ENCODE measurements around the gene CERS4.
"Not testable (repeated sequence)": the region's sequence is repeated elsewhere in the genome, so short reads cannot be mapped to it uniquely, and the experiment has no call there.

Gene CERS4

DNA sequence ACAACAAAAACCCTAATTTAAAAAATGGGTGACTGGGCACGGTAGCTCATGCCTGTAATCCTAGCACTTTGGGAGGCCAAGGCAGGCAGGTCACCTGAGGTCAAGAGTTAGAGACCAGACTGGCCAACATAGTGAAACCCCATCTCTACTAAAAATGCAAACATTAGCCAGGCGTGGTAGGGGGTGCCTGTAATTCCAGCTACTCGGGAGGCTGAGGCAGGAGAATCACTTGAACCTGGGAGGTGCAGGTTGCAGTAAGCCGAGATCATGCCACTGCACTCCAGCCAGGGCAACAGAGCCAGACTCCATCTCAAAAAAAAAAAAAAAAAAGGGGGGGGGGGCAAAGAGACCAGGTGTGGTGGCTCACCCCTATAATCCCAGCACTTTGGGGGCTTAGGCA is 55.1 kb downstream of the CERS4 start:
- DNase-seq (ENCODE audit: low read depth) = not testable (repeated sequence)

DNA sequence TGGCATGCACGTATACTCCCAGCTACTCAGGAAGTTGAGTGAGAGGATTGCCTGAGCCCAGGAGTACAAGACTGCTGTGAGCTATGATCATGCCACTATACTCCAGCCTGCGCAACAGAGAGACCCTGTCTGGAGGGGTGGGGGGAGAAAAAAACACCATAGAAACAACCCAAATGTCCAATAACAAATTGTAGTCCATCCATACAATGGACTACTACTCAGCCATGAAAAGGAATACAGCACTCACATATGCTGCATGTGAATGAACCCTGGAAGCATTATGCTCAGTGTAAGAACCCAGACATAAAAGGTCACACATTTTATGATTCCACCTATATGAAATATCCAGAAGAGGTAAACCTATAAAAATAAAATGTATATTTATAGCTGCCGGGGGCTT is 56.7 kb downstream of the CERS4 start:
- DNase-seq (ENCODE audit: low read depth) = no peak

DNA sequence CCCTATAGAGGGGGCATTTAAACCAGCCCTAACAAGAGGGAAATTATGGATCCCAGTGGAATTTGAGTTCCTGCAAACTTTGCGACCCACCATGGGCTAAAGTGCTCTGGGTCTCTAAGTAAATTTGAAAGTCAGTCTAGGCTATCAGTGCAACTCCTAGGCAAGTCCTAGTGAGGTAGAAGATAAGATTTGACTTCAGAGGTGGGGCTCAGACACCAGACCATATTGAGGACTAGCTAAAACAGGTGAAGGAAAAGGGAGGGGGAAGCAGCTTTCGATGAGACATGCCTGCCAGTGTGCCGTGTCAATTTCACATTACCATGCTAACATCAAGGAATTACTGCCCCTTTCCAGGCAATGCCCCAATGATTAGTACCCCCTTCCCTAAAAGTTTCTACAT is 60.6 kb downstream of the CERS4 start:
- no peak for DNase-seq (ENCODE audit: low read depth)

DNA sequence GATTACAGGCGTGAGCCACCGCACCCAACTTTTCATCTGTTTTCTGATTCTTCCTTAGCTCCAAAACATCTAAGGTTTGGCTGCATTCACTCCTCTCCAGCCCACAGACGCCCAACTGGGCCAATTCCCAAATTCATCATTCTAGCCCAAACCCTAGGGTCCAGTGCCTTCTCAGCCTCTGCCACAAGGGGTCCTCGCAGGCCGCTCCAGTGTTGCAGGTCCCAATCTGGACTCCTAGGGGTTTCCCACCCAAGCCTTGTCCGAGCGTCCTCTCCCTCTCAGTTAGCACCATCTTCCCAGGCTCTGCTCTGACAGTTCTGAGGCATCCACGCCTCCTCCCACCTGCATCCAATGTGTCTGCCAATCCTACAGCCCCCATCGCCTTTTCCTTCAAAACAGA is 67.3 kb downstream of the CERS4 start:
- not testable (repeated sequence) for DNase-seq (ENCODE audit: low read depth)

DNA sequence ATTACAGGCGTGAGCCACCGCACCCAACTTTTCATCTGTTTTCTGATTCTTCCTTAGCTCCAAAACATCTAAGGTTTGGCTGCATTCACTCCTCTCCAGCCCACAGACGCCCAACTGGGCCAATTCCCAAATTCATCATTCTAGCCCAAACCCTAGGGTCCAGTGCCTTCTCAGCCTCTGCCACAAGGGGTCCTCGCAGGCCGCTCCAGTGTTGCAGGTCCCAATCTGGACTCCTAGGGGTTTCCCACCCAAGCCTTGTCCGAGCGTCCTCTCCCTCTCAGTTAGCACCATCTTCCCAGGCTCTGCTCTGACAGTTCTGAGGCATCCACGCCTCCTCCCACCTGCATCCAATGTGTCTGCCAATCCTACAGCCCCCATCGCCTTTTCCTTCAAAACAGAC is 82.2 kb downstream of the CERS4 start:
- DNase-seq (ENCODE audit: low read depth) = not testable (repeated sequence)

DNA sequence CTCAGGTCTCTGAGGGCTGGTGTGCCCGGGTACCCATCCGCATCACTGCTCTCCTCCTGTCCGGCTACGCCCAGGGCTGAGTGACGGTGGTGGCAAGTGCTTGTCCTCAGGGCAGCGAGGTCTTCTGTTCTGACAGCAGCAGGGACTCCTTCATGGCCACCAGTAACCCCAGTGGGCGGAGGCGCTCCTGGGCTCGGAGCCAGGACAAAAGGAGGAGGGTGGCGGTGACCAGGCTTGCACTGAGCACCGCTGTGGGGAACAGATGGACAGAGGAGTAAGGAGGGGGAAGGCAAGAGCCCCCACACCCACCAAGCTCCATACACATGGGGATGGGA is 93.2 kb downstream of the CERS4 start:
- no peak for DNase-seq (ENCODE audit: low read depth)

DNA sequence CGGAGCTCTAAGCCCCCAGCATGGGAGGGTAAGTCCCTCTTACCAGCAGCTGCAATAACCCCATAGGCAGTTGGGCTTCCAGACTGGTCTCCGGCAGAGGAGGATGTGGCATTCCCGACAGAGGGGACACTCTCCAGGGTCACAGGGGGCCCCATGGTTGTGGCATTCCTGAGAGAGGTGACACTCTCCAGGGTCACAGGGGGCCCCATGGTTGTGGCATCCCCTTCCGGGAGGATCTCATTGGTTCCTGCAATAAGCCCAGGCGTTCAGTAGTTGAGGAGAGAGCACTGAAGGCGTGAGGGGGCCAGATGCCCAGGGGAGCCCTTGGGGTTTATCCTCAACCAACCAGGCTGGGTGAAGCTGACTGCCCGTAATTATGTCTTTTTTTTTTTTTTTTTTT is 93.6 kb downstream of the CERS4 start:
- no peak for DNase-seq (ENCODE audit: low read depth)

DNA sequence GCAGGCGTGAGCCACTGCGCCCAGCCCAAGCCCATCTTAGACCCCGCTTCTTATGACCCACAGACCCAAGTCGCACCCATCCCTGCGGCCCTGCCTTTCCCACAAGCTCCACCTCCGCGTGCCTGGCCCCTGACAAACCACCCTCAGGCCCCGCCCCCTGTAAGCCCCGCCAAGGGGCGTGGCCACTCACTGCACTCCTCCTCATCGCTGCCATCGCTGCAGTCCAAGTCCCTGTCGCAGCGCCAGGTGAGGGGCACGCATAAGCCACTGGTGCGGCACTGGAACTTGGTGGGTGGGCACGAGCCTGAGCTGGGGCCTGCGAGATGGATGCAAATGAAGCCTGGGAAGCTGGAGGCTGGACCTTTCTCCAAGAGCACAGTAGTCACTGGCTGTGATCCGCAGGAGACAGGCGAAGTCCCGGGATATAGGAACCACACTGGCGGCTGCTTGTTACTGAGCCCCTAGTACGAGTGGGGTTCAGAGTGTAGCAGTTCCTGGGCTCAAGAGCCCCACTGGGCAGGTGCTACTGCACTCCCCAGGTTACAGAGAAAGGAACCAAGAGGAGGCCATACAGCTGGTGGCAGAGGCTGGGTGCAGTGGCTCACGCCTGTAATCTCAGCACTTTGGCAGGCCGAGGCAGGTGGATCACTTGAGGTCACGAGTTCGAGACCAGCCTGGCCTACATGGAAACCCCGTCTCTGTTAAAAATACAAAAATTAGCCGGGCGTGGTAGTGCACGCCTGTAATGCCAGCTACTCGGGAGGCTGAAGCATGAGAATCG is 95.9 kb downstream of the CERS4 start:
- DNase-seq (ENCODE audit: low read depth) = no peak

DNA sequence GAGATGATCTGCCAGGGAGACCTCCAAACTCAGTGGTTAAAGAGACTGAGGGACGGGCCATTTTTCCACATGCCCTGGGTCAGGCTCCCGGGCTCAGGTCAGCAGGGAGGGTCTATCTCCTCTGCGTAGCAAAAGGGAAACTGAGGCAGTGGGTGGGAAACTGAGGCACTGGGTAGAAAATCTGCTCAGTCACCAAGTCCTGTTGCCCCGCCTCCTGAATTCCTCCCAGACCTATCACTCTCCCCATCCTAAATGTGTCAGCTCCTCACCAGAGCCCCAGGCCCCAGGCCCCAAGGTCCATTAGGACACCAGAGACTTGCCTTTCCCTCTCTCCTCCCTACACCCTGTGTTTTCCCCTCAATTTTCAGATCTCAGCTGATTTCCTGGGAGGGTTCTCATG is 96.6 kb downstream of the CERS4 start:
- DNase-seq (ENCODE audit: low read depth) = no peak

DNA sequence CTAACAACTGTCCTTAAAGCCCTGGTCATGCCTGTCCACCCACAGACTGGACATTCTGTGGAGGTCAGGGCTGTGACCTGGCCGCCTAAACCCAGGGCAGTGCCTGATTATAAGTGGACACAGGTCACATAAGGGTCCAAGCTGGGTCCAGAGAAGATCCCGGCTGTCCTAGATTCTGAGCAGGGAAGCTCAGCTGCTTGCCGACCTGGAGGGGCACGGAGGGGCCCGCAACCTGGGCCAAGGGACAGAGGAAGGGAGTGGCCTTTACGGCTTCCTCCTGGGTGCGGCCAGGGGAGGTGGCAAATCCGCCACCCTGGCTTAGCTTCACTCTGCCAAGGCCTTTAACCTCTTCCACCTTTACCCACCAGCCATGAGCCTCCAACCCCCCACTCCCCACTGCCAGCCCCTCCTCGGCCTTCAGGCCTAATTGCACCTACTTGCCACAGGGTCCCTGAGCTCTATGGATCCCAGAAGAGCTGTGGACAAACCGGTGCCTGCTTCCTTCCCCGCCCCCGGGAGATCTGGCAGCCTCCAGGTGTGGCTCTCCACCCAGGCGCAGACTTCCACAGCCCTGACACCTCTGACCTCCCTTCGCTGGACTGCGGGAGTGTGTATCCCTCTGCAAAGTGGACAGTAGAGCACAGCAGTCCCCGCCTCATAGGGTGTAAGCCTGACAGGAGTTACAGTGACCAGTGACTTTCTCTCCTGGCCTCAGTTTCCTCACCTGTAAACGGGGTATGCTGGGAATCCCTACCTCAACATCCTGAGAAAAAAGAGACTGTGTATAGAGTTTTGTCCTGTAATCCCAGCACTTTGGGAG is 97.3 kb downstream of the CERS4 start:
- no peak for DNase-seq (ENCODE audit: low read depth)

DNA sequence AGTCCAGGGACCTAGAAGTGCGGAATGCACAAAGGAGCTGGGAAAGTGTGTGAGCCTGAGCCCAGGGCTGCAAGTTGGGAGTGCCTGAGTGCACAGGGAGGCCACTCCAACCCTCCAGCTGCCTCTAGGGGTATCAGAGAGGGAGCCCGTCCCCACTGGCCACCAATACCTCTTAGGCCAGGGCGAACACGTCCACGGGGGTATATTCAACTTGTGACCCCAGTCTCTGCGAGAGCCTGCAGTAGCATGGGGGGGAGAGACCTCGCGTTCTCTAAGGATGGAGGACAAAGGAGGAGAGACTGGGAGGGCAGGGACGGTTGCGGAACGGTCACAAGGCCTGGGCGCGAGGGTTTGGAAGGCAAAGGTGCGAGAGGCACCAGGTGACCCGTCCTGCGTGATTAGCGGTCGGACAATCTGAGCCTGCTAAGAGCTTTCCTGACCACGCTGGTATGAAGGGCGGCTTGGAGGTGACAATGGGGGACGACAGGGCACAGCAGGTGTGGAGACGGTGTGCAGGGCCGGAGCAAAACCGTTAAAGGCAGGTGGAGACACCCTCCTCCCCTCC is 98.3 kb downstream of the CERS4 start:
- DNase-seq (ENCODE audit: low read depth) = no peak

DNA sequence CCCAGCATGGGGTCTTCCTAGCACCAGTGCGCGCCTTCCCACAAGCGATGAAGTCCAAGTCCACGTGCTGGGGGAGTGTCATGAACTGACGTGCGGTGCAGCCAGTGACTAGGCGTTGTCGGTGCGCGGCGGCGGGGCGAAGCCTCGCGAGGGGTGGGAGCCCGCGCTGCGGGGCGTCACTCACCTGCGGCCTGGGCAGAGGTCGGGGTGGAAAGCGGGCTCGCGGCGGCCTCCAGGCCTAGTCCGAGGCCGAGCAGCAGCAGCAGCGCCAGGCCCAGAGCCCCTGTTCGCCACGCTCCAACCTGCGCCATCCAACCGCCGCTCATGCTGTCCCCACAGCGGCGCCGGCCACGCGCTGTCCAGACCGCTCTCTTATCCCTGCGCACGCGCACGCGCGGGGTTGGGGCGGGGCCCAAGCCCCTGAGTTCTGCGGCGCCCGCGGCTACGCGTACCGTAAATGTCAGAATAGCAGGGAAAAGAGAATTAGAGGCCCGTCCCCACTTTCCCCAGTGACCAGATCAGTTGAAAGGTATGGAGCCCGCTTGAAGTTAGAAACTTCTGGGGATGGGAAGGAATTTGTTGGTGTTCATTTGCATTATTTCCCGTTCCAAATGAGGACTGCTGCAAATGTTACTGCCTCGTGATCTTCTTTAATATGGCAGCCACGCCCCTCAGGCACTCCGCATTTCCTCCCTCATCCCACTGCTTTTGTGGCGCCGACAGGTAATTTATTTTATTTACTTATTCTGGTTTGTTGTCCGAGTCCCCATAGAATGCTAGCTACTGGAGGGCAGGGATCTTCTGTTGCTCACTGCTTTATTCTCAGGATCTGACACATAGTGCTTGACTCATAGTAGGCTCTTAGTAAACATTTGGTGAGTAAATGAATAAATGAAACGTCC is 99.0 kb downstream of the CERS4 start, which contains the start of gene CD320:
CD320 (minus strand) TSS at position 394 of the 902 bp plus-strand sequence; CDS start at position 326, 68 bp downstream.
- DNase-seq (ENCODE audit: low read depth) = peak; percentile 79

DNA sequence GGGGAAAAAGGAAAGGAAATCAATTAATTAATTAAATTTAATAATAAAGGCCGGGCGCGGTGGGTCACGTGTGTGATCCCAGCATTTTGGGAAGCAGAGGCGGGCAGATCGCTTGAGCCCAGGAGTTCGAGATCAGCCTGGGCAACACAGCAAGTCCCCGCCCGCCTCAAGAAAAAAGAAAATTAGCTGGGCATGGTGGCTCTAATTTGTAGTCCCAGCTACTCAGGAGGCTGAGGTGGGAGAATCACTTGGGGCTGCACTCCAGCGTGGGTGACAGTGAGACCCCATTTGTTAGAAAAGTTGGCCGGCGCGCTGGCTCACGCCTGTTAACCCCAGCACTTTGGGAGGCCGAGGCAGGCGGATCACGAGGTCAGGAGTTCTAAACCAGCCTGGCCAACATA is 99.7 kb downstream of the CERS4 start:
- DNase-seq (ENCODE audit: low read depth) = no peak

DNA sequence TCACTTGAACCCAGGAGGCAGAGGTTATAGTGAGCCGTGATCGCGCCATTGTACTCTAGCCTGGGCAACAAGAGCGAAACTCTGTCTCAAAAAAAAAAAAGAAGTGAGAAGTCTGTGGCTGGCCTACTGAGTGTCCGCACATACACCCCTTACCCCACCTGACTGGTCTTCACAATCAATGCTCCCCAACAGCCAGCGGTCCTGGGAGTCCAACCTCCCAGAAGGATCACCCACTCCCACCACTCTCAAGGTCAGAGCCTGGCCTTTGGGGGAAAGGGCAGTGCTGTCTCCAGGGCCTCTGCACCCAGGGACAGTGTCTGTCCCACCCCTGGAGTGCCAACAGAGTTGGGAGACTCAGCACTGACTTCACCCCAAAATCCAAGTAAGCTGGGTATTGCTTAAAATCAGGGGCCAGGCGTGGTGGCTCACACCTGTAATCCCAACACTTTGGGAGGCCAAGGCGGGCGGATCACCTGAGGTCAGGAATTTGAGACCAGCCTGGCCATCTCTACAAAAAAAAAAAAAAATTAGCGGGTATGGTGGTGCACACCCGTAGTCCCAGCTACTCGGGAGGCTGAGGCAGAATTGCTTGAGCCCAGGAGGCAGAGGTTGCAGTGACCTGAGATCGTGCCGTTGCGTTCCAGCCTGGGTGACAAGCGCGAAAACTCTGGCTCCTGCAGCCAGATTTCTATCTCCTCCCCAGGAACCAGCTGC is 101.3 kb downstream of the CERS4 start:
- no peak for DNase-seq (ENCODE audit: low read depth)

DNA sequence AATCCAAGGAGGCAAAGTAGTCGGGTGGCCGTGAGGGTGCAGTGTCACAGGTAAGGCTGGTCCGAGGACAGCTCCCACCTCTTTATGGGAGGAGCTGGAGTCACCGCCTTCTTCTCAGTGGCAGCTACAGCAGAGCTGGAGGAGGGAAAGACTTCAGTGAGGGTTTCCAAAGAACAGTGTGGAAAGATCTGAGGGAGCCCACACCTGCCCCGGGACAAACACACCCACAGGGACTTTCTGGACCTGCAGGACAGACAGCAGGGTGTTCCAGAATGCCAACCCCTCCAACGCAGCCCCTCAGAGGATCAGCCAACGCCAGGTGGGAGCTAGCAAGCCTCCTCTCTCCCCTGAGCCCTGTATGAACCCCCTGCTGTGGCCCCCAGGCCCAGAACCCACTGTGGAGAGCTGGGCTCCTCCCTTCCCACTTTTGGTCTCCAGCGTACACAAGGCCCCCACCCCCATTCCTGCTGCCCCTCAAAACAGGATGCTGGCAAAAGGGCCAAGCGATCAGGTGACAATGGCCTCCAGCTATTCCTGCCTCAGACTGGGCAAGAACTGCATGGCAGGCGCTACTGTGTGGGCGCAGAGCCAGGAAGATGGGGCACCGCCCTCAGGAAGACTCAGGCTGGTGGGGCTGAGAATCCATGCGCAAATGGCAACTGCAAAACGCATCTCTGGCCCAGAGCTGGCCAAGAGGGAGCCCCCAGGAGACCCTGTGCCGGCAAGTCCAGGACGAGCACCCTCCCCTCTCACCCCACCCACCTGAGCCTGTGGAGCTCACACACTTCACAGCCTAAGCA is 102.5 kb downstream of the CERS4 start:
- DNase-seq (ENCODE audit: low read depth) = no peak
